Measurements from ENCODE around the gene RAF1.

DNA sequence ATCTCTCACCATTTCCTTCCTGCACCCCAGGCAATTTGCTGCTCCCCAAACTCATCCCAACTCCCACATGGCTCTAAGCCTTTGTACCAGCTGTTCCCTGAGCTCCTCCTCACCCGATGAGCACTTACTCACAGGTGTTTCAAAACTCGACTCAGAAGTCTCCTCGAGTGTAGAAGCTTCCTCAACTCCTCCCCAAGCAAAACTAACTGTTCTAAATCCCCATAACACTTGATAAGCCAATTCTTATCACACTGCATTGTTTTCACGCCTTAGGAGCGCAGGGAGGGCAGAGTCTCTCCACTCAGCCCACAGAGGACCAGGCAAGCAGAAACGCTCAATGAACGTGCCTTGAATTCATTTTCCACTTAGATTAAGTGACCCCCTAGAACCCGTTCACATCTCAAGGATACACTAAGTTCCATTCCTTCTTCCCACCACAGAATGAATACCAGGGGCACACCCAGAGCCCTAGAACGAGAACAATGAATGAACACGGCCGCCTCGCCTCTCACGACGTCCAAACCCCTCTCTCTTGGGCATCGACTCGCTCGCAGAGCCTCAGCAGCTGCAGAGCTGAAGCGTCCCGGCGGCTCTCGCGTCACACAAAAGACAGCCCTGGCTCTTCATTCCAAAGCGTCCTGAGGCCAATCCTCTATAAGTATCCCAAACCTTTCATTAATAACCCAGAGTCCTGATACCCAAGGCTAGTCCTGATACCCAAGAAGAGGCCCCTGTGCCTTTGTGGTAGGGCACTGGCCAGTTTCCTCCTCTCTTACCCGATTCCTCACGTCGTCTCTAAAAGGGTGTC is 1.1 kb downstream of the RAF1 start:
- TF ChIP-seq, protein P1, sequence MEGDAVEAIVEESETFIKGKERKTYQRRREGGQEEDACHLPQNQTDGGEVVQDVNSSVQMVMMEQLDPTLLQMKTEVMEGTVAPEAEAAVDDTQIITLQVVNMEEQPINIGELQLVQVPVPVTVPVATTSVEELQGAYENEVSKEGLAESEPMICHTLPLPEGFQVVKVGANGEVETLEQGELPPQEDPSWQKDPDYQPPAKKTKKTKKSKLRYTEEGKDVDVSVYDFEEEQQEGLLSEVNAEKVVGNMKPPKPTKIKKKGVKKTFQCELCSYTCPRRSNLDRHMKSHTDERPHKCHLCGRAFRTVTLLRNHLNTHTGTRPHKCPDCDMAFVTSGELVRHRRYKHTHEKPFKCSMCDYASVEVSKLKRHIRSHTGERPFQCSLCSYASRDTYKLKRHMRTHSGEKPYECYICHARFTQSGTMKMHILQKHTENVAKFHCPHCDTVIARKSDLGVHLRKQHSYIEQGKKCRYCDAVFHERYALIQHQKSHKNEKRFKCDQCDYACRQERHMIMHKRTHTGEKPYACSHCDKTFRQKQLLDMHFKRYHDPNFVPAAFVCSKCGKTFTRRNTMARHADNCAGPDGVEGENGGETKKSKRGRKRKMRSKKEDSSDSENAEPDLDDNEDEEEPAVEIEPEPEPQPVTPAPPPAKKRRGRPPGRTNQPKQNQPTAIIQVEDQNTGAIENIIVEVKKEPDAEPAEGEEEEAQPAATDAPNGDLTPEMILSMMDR (IDR thresholded peaks at IDR 0.05): no peak
- TF ChIP-seq POLR2A (IDR thresholded peaks at IDR 0.05): no peak

Measured in uterus (tissue), 2 donors.